ENCODE results near the gene SLC22A12. TPM values are rescaled to one million over a fixed set of nuclear protein-coding genes. Genes with fewer than 3 reads are reported as not detected.

Gene SLC22A12
- total and polyA plus RNA-seq, 4 experiments from 2014 or later, result not detected

GRCh38 chr11:64581057-64581523 lies 9.9 kb upstream of the SLC22A12 start:
- peak overlapping the region in 1 of 8 donors; percentile 33 for H3K4me3 Mint-ChIP-seq
- POLR2A ChIA-PET (ENCODE audit: partially characterized antibody), result no interaction called here
- no peak overlapping the region for H3K27ac ChIP-seq (ENCODE audit: low read depth, low read length)

DNA sequence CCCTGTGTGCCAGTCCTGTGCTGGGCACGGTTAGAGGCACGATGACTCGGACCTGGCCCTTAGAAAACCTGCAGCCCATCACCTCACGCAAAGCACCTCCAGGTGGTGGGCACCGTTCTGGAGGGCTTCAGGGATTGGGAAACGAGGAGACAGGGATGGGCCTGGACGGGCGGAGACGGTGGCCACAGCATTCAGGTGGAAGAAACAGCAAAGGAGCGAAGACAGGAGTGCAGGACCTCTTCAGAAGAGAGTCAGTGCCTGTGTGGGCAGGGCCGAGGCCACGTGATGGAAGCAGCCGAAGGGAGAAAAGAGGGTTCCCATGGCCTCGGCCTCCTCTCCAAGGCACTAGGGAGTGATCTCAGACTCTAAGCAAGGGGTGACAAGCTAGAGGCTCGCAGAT lies 8.1 kb upstream of the SLC22A12 start:
- CTCF ChIA-PET (ENCODE audit: partially characterized antibody), result no interaction called here
- peaks cover 0 to 7% (median 2%) of the 10 kb centered on the region in 8 donors for H3K9me3 Mint-ChIP-seq

More at GRCh38 chr11:64581057-64581523, 9.9 kb upstream of the SLC22A12 start:
- no peak for DNase-seq
- intact Hi-C loops (cut with micrococcal nuclease), result no loop called here
- Mint-ChIP-seq H3K4me1 (no peaks in the 10 kb centered on the region), H3K36me3 (no peaks in the 10 kb centered on the region), H3K9me3 (peaks cover 0 to 2% (median 0%) of the 10 kb centered on the region in 8 donors), H3K27ac (no peak overlapping the region), H3K27me3 (peaks cover 9 to 16% of the 10 kb centered on the region in 2 donors)
- Histone ChIP-seq H3K9me3 (ENCODE audit: control insufficient read depth in 1 of 2, low read length in 2 of 2) (no peaks in the 10 kb centered on the region), H3K4me1 (ENCODE audit: insufficient read depth, low read length) (no peaks in the 10 kb centered on the region), H3K27me3 (ENCODE audit: insufficient read depth, low read length) (no peaks in the 10 kb centered on the region), H3K4me3 (ENCODE audit: low read length in 2 of 2) (no peak overlapping the region), H3K36me3 (ENCODE audit: insufficient read depth, low read length) (no peaks in the 10 kb centered on the region)
- CTCF ChIA-PET (ENCODE audit: partially characterized antibody), result no interaction called here

DNA sequence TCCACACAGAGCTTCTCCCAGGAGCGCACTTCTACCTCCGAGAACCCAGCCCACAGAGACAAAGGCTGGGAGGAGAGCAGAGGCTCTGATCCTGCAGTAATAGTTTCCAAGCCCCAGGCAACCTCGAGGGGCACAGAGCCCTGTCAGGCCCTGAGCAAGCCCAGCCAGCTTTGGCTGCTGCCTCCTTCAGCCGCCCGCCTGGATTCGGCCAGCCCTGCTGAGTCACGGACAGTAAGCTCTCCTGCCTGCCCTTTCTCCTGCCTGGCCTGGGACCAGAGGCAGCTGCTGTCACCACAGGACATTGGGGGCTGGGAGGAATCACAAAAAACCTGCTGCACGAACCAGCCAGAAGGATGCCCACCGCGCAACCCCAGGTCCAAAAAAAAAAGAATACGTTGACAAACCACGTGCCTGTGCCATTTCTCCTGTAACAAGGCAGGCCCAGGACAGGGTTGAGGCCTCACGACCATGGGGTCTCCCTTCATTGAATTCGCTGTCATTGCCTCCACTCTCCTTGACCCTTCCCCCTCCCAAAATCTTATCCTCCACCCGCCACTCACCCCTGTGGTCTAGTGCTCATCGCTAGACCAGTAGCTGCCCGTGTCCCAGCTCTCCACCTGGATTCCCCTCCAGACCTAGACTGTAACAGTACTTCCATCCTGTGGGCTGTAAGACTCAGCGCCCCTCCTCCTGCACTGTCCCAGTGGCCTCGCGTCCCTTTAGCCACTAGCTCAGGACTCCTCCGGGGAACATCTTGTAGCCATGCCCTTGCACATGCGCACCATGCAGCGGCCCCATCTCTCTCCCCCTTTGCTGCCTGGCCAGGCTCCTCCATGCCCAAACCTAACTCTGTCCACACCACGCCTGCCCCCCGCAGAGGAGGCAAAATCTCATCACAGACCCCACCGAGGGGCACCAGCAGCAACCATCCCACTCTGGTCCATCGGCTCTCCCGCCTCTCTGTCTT lies 7.4 kb upstream of the SLC22A12 start:
- no peak overlapping the region for H3K4me3 Mint-ChIP-seq
- H3K9me3 Mint-ChIP-seq, result peaks cover 0 to 13% (median 7%) of the 10 kb centered on the region in 8 donors

More for the DNA sequence above, 8.1 kb upstream of the SLC22A12 start:
- H3K4me3 ChIP-seq (ENCODE audit: low read length in 2 of 2), result no peak overlapping the region
- no peak overlapping the region for H3K4me3 Mint-ChIP-seq
- H3K4me1 ChIP-seq (ENCODE audit: insufficient read depth, low read length), result no peaks in the 10 kb centered on the region
- no peaks in the 10 kb centered on the region for H3K36me3 Mint-ChIP-seq
- no peaks in the 10 kb centered on the region for H3K36me3 ChIP-seq (ENCODE audit: insufficient read depth, low read length)
- DNase-seq, result no peak
- no peak overlapping the region for H3K27ac ChIP-seq (ENCODE audit: low read depth, low read length)
- H3K27ac Mint-ChIP-seq, result no peak overlapping the region
- peaks cover 9 to 23% of the 10 kb centered on the region in 2 donors for H3K27me3 Mint-ChIP-seq
- POLR2A ChIA-PET (ENCODE audit: partially characterized antibody), result no interaction called here
- intact Hi-C loops (cut with micrococcal nuclease), result no loop called here
- no peaks in the 10 kb centered on the region for H3K27me3 ChIP-seq (ENCODE audit: insufficient read depth, low read length)
- no peaks in the 10 kb centered on the region for H3K4me1 Mint-ChIP-seq
- H3K9me3 ChIP-seq (ENCODE audit: control insufficient read depth in 1 of 2, low read length in 2 of 2), result no peaks in the 10 kb centered on the region

DNA sequence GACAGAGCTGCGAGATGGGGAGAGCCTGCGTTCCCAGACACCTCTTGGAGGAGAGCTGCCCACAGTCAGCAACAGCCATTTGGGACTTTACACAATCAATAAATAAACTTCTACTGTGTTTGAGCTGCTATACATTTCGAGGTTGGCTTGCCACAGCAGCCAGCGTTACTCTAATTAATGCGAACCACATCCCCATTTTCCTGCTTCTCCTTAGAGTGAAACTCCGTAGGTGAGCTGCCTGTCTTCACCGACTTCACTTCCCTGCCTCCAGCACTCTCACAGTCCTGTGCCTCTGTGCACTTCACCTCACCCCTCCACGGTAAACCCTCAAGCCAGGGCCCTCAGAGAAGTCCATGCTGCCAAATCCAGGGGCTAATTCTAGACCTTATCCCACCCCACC lies 5.9 kb upstream of the SLC22A12 start:
- peaks cover 0 to 18% (median 10%) of the 10 kb centered on the region in 8 donors for H3K9me3 Mint-ChIP-seq
- ChIA-PET POLR2A (ENCODE audit: partially characterized antibody) (no interaction called here), CTCF (ENCODE audit: partially characterized antibody) (no interaction called here)
- intact Hi-C loops (cut with micrococcal nuclease), result no loop called here
- no peak overlapping the region for H3K4me3 ChIP-seq (ENCODE audit: low read length in 2 of 2)
- H3K27ac Mint-ChIP-seq, result no peak overlapping the region
- no peaks in the 10 kb centered on the region for H3K27me3 ChIP-seq (ENCODE audit: insufficient read depth, low read length)
- no peak overlapping the region for H3K27ac ChIP-seq (ENCODE audit: low read depth, low read length)
- no peaks in the 10 kb centered on the region for H3K9me3 ChIP-seq (ENCODE audit: control insufficient read depth in 1 of 2, low read length in 2 of 2)
- H3K4me3 Mint-ChIP-seq, result no peak overlapping the region
- no peaks in the 10 kb centered on the region for H3K4me1 ChIP-seq (ENCODE audit: insufficient read depth, low read length)
- no peaks in the 10 kb centered on the region for H3K36me3 ChIP-seq (ENCODE audit: insufficient read depth, low read length)
- no peaks in the 10 kb centered on the region for H3K4me1 Mint-ChIP-seq
- H3K27me3 Mint-ChIP-seq, result peaks cover 16 to 24% of the 10 kb centered on the region in 2 donors
- DNase-seq, result no peak
- H3K36me3 Mint-ChIP-seq, result no peaks in the 10 kb centered on the region

More for the DNA sequence above, 7.4 kb upstream of the SLC22A12 start:
- Mint-ChIP-seq H3K4me1 (no peaks in the 10 kb centered on the region), H3K27ac (no peak overlapping the region), H3K36me3 (no peaks in the 10 kb centered on the region), H3K27me3 (peaks cover 15 to 26% of the 10 kb centered on the region in 2 donors)
- ChIA-PET CTCF (ENCODE audit: partially characterized antibody) (no interaction called here), POLR2A (ENCODE audit: partially characterized antibody) (no interaction called here)
- no peaks in the 10 kb centered on the region for H3K9me3 ChIP-seq (ENCODE audit: control insufficient read depth in 1 of 2, low read length in 2 of 2)
- no peak overlapping the region for H3K27ac ChIP-seq (ENCODE audit: low read depth, low read length)
- intact Hi-C loops (cut with micrococcal nuclease), result no loop called here
- H3K27me3 ChIP-seq (ENCODE audit: insufficient read depth, low read length), result no peaks in the 10 kb centered on the region
- DNase-seq, result no peak
- H3K4me3 ChIP-seq (ENCODE audit: low read length in 2 of 2), result no peak overlapping the region
- H3K36me3 ChIP-seq (ENCODE audit: insufficient read depth, low read length), result no peaks in the 10 kb centered on the region
- H3K4me1 ChIP-seq (ENCODE audit: insufficient read depth, low read length), result no peaks in the 10 kb centered on the region

DNA sequence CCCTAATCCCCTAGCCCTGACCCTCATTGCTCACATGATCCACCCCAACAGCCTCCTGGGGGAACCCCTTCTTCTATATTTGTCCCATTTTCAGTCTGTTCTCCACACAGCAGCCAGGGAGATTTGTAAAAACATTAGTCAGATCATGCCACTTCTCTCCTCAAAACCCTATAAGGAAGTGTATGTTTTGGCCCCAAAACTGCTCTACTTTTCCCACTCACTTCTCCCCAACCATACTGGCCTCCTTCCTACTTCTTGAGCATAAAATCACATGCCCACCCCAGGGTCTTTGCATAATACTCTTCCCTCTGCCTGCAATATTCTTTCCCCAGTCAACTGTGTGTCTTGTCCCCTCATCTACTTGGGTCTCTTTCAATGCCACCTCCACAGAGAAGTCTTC lies 4.7 kb upstream of the SLC22A12 start:
- H3K9me3 Mint-ChIP-seq, result peaks cover 0 to 18% (median 10%) of the 10 kb centered on the region in 8 donors
- H3K27ac Mint-ChIP-seq, result peak overlapping the region in 1 of 7 donors; percentile 20
- H3K36me3 Mint-ChIP-seq, result no peaks in the 10 kb centered on the region
- H3K4me1 ChIP-seq (ENCODE audit: insufficient read depth, low read length), result no peaks in the 10 kb centered on the region
- DNase-seq, result no peak
- ChIA-PET POLR2A (ENCODE audit: partially characterized antibody) (no interaction called here), CTCF (ENCODE audit: partially characterized antibody) (no interaction called here)
- H3K9me3 ChIP-seq (ENCODE audit: control insufficient read depth in 1 of 2, low read length in 2 of 2), result no peaks in the 10 kb centered on the region
- H3K4me1 Mint-ChIP-seq, result no peaks in the 10 kb centered on the region
- H3K4me3 ChIP-seq (ENCODE audit: low read length in 2 of 2), result no peak overlapping the region
- H3K27me3 Mint-ChIP-seq, result peaks cover 16 to 24% of the 10 kb centered on the region in 2 donors
- H3K36me3 ChIP-seq (ENCODE audit: insufficient read depth, low read length), result no peaks in the 10 kb centered on the region
- intact Hi-C loops (cut with micrococcal nuclease), result no loop called here
- H3K4me3 Mint-ChIP-seq, result no peak overlapping the region
- H3K27ac ChIP-seq (ENCODE audit: low read depth, low read length), result no peak overlapping the region
- H3K27me3 ChIP-seq (ENCODE audit: insufficient read depth, low read length), result no peaks in the 10 kb centered on the region

- H3K36me3 ChIP-seq (ENCODE audit: insufficient read depth, low read length), result no peaks in the 10 kb centered on the region
- Mint-ChIP-seq H3K9me3 (peaks cover 0 to 18% (median 10%) of the 10 kb centered on the region in 8 donors), H3K4me3 (no peak overlapping the region), H3K27ac (no peak overlapping the region), H3K36me3 (no peaks in the 10 kb centered on the region), H3K27me3 (peaks cover 14 to 21% of the 10 kb centered on the region in 2 donors), H3K4me1 (no peaks in the 10 kb centered on the region)
- H3K9me3 ChIP-seq (ENCODE audit: control insufficient read depth in 1 of 2, low read length in 2 of 2), result no peaks in the 10 kb centered on the region
- no peaks in the 10 kb centered on the region for H3K27me3 ChIP-seq (ENCODE audit: insufficient read depth, low read length)
- no peaks in the 10 kb centered on the region for H3K4me1 ChIP-seq (ENCODE audit: insufficient read depth, low read length)
- ChIA-PET CTCF (ENCODE audit: partially characterized antibody) (no interaction called here), POLR2A (ENCODE audit: partially characterized antibody) (no interaction called here)
- no peak overlapping the region for H3K27ac ChIP-seq (ENCODE audit: low read depth, low read length)
- no peak for DNase-seq
- intact Hi-C loops (cut with micrococcal nuclease), result no loop called here
- H3K4me3 ChIP-seq (ENCODE audit: low read length in 2 of 2), result no peak overlapping the region
These were observed 2.3 kb upstream of the SLC22A12 start for GRCh38 chr11:64588701-64589100.

DNA sequence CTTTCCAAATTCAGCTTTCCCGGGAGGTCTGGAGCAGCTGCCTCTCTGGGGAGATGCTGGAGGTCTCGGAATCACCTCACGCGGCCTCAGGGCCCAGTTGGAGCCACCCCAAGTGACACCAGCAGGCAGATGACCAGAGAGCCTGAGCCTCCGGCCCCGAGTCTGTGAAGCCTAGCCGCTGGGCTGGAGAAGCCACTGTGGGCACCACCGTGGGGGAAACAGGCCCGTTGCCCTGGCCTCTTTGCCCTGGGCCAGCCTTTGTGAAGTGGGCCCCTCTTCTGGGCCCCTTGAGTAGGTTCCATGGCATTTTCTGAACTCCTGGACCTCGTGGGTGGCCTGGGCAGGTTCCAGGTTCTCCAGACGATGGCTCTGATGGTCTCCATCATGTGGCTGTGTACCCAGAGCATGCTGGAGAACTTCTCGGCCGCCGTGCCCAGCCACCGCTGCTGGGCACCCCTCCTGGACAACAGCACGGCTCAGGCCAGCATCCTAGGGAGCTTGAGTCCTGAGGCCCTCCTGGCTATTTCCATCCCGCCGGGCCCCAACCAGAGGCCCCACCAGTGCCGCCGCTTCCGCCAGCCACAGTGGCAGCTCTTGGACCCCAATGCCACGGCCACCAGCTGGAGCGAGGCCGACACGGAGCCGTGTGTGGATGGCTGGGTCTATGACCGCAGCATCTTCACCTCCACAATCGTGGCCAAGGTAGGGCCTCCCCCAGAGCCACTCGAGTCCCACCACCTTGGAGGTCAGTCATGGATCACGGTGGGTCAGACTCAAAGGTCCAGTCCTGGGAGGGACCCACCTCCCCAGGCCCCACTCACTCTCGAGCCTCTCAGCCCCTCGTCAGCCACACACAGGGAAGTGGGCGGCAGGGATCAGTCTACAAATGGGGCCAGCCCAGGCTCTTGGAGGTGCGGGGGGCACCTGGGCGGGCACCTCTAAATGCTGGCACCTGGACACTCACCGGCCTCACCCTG lies 525 bp downstream of the SLC22A12 start:
- DNase-seq, result no peak
- H3K27me3 ChIP-seq (ENCODE audit: insufficient read depth, low read length), result no peaks in the 10 kb centered on the region
- no peaks in the 10 kb centered on the region for H3K9me3 ChIP-seq (ENCODE audit: control insufficient read depth in 1 of 2, low read length in 2 of 2)
- Mint-ChIP-seq H3K27me3 (peaks cover 9 to 12% of the 10 kb centered on the region in 2 donors), H3K9me3 (peaks cover 0 to 18% (median 10%) of the 10 kb centered on the region in 8 donors), H3K4me1 (no peaks in the 10 kb centered on the region), H3K4me3 (no peak overlapping the region), H3K36me3 (no peaks in the 10 kb centered on the region), H3K27ac (no peak overlapping the region)
- H3K4me3 ChIP-seq (ENCODE audit: low read length in 2 of 2), result no peak overlapping the region
- intact Hi-C loops (cut with micrococcal nuclease), result no loop called here
- ChIA-PET POLR2A (ENCODE audit: partially characterized antibody) (no interaction called here), CTCF (ENCODE audit: partially characterized antibody) (no interaction called here)
- no peaks in the 10 kb centered on the region for H3K4me1 ChIP-seq (ENCODE audit: insufficient read depth, low read length)
- no peaks in the 10 kb centered on the region for H3K36me3 ChIP-seq (ENCODE audit: insufficient read depth, low read length)
- no peak overlapping the region for H3K27ac ChIP-seq (ENCODE audit: low read depth, low read length)
